Nephron (organoid): ENCODE data around the gene RCAN2.
"Not testable (repeated sequence)": the region's sequence is repeated elsewhere in the genome, so short reads cannot be mapped to it uniquely, and the experiment has no call there.

Source experiments
- H3K27ac Mint-ChIP-seq, 3 experiments: 2 replicates each; pipeline ENCODE4 v1.8.0; 2020; ENCODE audit warnings: mixed read lengths in 3 of 3, mild to moderate bottlenecking in 2 of 3, moderate library complexity in 1 of 3
- H3K27me3 Mint-ChIP-seq: 2 replicates; pipeline ENCODE4 v1.8.0; 2021; ENCODE audit warnings: low read depth, mild to moderate bottlenecking, moderate library complexity, mixed read lengths
- H3K36me3 Mint-ChIP-seq: 2 replicates; pipeline ENCODE4 v1.8.0; 2020; ENCODE audit warnings: low read depth, mixed read lengths
- H3K4me1 Mint-ChIP-seq: 2 replicates; pipeline ENCODE4 v1.8.0; 2020; ENCODE audit warnings: mixed read lengths
- H3K4me3 Mint-ChIP-seq, 3 experiments: 2 replicates each; pipeline ENCODE4 v1.8.0; 2020; ENCODE audit warnings: mild to moderate bottlenecking in 3 of 3, mixed read lengths in 3 of 3, moderate library complexity in 2 of 3
- H3K9me3 Mint-ChIP-seq: 2 replicates; pipeline ENCODE4 v1.8.0; 2020; ENCODE audit warnings: mixed read lengths
- CTCF ChIP-seq, 3 experiments: fragments of 200-600 bp; sonication (generic); IDR thresholded peaks; one replicate each; pipeline ENCODE4 v1.5.0; 2021; ENCODE audit warnings: antibody characterized with exemption in 3 of 3; ENCODE audit not compliant: unreplicated experiment in 3 of 3

Gene RCAN2

GRCh38 chr6:46350714-46351113 is 140.5 kb downstream of the RCAN2 start:
- Mint-ChIP-seq H3K4me3 (no peak overlapping the region), H3K36me3 (no peaks in the 10 kb centered on the region), H3K27ac (no peak overlapping the region), H3K9me3 (no peaks in the 10 kb centered on the region), H3K4me1 (peaks cover 21% of the 10 kb centered on the region), H3K27me3 (peaks cover 3% of the 10 kb centered on the region)
- TF ChIP-seq CTCF (IDR thresholded peaks at IDR 0.05; ENCODE audit: unreplicated experiment in 3 of 3) = no peak

- no peak for TF ChIP-seq CTCF (IDR thresholded peaks at IDR 0.05; ENCODE audit: unreplicated experiment in 3 of 3)
- H3K27me3 Mint-ChIP-seq = peaks cover 3% of the 10 kb centered on the region
- H3K4me3 Mint-ChIP-seq = no peak overlapping the region
- peaks cover 3% of the 10 kb centered on the region for H3K4me1 Mint-ChIP-seq
- no peaks in the 10 kb centered on the region for H3K36me3 Mint-ChIP-seq
- H3K27ac Mint-ChIP-seq = no peak overlapping the region
- H3K9me3 Mint-ChIP-seq = peaks cover 2% of the 10 kb centered on the region
Observed at GRCh38 chr6:46347669-46348068, 143.6 kb downstream of the RCAN2 start.

GRCh38 chr6:46340246-46340645 is 151.0 kb downstream of the RCAN2 start:
- H3K36me3 Mint-ChIP-seq = no peaks in the 10 kb centered on the region

GRCh38 chr6:46338131-46338530 is 153.1 kb downstream of the RCAN2 start:
- no peak for TF ChIP-seq CTCF (IDR thresholded peaks at IDR 0.05; ENCODE audit: unreplicated experiment in 3 of 3)
- Mint-ChIP-seq H3K4me3 (no peak overlapping the region), H3K9me3 (peaks cover 5% of the 10 kb centered on the region), H3K4me1 (no peaks in the 10 kb centered on the region), H3K27ac (no peak overlapping the region), H3K36me3 (no peaks in the 10 kb centered on the region), H3K27me3 (no peaks in the 10 kb centered on the region)

More at GRCh38 chr6:46340246-46340645, 151.0 kb downstream of the RCAN2 start:
- Mint-ChIP-seq H3K9me3 (peaks cover 2% of the 10 kb centered on the region), H3K4me3 (no peak overlapping the region), H3K4me1 (no peaks in the 10 kb centered on the region), H3K27ac (no peak overlapping the region), H3K27me3 (no peaks in the 10 kb centered on the region)
- no peak for TF ChIP-seq CTCF (IDR thresholded peaks at IDR 0.05; ENCODE audit: unreplicated experiment in 3 of 3)

GRCh38 chr6:46334442-46334841 is 156.8 kb downstream of the RCAN2 start:
- TF ChIP-seq CTCF (IDR thresholded peaks at IDR 0.05; ENCODE audit: unreplicated experiment in 3 of 3) = no peak
- Mint-ChIP-seq H3K9me3 (peaks cover 5% of the 10 kb centered on the region), H3K36me3 (no peaks in the 10 kb centered on the region), H3K4me1 (no peaks in the 10 kb centered on the region), H3K27ac (no peak overlapping the region), H3K27me3 (no peaks in the 10 kb centered on the region), H3K4me3 (no peak overlapping the region)

- Mint-ChIP-seq H3K4me1 (peaks cover 5% of the 10 kb centered on the region), H3K4me3 (no peak overlapping the region), H3K36me3 (no peaks in the 10 kb centered on the region), H3K27me3 (no peaks in the 10 kb centered on the region), H3K9me3 (peaks cover 5% of the 10 kb centered on the region), H3K27ac (no peak overlapping the region)
- no peak for TF ChIP-seq CTCF (IDR thresholded peaks at IDR 0.05; ENCODE audit: unreplicated experiment in 3 of 3)
Observed at GRCh38 chr6:46333481-46333880, 157.8 kb downstream of the RCAN2 start.

- H3K9me3 Mint-ChIP-seq, H3K4me3 Mint-ChIP-seq, H3K36me3 Mint-ChIP-seq, H3K27ac Mint-ChIP-seq, H3K27me3 Mint-ChIP-seq: not testable (repeated sequence)
- peaks cover 11% of the 10 kb centered on the region for H3K4me1 Mint-ChIP-seq
Observed at GRCh38 chr6:46332448-46332847, 158.8 kb downstream of the RCAN2 start.
